CD4-positive, alpha-beta T cell treated with Interleukin-2 at 100 ng/mL for 4 hours (primary cell): ENCODE results near the gene COX7A2L.
"Not testable (repeated sequence)": the region's sequence is repeated elsewhere in the genome, so short reads cannot be mapped to it uniquely, and the experiment has no call there.

Experiments
- DNase-seq: peaks from one replicate; pipeline ENCODE4 v3.0.0-alpha.2; 2020; ENCODE audit warnings: low spot score

Gene COX7A2L

DNA sequence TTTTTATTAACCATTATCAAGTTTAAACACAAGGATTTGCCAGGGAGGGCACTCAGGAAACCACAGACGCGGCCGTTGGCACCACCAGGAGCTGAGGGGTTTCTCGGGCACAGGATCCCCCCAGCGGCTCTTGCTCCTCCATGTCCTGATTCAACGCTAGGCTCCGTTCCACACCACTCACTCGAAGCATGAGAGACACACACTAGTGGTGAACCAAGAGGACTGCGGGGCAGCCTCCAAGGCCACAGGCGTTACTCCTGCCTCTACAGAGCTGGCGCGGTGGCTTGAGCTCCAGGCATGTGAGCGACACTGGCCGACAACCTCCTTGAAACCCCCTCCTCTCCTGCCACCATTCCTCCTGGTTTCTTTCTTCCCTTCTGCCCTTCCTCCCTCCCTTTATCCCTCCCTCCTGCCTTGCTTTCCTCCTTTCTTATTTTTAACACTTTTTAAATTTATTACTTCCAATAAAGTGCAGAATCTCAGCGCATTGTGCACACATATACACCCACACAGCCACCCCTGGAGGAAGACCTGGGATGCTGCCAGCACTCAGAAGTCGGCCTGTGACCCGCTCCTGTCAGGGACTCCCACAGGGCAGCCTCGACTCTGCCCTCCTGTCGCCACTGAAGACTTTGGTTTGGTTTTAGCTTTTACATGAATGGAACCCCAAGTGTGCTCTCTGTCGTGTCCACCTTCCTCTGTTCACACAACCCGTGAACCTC lies 21.7 kb downstream of the COX7A2L start:
- DNase-seq, result no peak

DNA sequence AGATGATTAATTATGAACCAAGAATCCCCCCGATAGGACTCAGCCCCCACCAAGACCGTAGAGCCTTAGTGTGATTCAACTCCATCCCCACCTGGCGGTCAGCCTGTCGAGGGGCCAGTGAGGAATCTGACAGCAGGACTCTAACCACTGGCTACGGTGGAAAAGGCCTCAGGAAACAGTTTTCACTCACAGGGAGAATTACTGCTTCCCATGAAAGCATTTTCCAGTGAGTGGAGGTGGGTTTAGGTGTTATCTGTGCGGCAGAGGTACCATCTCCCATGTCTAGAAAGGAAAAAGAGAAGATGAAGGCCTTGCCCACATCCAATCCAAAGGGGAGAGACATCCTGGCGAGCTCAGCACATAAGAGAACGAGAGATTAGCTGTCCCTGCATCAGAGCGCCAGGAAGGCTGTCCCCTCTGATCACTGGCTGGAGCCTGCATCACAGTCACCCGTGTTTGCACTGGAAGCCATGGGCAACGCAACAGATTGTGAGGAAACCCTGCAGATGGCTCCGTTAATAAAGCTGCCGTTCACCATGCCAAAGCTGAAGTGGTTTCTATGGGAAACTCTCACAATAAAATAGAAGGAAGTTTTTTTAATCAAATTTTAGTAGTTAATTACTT lies 22.3 kb downstream of the COX7A2L start:
- no peak for DNase-seq

DNA sequence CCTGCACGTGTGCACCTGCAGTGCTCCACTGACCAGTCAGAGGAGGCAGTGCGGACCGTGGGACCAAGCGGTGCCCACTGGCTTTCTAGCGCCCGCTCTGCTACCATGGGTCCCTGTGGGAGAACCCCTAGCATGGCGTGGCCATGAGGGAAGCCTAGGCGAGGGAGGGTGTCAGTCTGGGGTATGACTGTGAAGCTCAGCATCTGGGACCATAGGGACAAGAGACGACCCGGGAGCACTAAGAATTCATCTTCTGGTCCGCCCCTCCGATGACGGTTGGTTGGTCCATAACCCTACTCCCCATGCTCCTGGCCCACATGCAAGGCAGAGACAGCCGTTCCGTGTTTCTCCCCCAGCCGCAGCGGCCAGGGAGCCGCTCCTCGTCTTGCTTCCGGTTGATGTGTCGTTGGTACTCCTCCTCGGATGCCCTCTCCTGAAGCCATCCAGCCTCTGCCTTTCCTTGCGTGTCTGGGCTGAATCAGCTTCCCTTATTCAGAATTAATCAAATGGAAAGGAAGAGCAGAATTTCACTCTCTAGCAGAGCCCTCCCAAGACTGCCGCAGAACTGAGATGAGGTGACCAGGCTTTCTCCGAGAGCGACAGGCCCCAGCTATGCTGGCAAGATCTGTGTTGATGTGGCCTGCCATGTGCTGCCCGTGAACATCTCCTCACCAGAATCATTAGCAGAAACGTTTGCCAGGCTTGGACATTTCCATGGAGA lies 23.0 kb downstream of the COX7A2L start:
- DNase-seq, result no peak

DNA sequence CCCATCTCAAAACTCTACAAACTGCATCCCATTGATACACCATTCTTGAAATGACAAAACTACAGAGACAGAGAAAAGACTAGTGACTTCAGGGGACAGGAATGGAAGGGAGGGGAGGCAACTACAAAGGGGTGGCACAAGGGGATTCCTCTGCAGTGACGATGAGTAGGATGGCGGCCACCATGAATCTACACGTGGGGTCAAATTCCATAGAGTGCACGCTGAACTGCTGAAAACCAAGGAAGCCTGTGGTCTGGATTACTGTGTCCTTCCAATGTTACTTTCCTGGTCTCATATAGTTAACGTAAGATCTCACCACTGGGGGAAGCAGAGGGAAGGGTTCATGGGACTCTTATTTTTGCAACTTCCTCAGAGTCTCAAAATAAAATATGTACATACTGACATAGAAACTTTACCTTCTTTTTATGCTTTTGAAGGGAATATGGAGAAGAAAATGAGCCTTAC lies 23.6 kb downstream of the COX7A2L start:
- DNase-seq, result no peak

DNA sequence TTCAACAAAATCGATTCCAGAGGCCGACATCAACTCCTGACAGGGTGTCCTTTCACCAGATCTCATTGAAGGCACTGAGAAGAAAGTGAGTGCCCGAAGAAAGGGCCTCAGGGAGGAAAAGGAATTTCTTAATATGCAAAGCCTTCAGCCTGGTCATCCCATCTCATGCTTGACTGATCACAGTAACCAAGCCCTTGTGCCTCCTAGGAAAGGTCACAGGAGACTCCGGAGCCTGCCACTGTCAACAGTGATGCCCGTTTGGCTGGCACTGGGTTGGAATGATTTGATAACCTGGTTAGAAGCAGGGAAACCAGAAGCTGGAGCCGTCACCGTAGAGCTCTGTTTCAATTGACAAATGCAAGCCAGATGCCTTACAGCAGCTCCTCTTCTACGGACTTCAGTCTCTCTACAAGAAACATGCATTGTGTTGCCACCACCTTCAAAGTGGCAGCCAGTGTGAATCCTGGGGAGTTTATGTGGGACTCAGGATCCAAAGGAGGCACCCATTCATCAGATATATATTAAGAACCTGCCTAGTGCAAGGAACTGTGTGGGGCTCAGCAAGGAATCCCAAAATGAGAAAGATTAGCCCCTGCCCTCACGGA lies 24.6 kb downstream of the COX7A2L start:
- DNase-seq, result no peak

DNA sequence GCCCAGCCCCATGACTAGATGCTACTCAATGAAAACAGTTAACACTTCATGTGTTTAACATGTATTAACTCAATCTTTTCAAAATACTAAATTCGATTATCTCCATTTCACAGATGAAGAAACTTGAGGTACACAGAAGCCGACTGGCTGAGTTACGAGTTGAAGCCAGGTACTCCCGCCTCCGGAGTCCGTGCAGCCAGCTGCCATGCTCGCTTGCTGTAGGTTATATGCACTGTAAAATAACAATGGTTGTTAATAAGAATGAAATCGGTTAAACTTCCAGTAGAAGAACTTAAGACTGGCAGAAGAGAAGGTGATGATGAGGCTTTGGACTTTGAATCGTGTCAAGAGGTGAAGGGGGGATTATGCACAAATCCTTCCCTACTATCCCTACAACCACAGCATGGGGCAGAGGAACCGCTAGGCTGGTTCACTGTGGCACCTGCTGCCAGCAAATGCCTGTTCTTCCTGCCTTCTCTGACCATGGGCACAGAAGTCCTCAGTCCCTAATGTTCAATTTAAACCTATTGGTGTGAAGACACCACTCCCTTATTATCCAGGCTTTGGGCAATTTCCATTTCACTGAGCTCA lies 25.4 kb downstream of the COX7A2L start:
- no peak for DNase-seq

DNA sequence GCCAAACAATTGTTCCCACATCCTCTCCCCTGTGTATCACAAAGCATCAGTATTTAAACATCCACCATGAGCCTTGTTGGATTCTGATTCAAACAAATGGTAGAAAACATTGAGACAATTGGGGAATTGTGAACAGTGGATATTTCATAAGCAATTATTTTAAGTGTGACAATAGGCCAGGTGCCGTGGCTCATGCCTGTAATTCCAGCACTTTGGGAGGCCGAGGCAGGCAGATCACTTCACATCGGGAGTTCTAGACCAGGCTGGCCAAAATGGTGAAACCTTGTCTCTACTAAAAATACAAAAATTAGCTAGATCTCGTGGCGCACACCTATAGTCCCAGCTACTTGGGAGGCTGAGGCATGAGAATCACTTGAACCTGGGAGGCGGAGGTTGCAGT lies 26.2 kb downstream of the COX7A2L start:
- not testable (repeated sequence) for DNase-seq

DNA sequence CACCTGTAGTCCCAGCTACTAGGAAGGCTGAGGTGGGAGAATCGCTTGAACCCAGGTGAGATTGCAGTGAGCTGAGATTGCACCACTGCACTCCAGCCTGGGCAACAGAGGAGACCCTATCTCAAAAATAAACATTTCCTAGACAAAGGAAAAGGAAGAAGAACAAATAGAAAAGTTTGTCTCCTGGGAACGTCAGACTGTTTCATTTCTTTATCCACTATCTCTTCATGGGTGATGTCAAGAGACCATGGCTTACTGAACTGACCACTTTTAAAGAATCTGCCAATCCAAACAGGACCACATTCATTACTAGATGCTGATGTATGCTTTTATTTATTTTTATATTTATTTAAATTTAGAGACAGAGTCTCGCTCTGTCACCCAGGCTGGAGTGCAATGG lies 26.8 kb downstream of the COX7A2L start:
- no peak for DNase-seq

DNA sequence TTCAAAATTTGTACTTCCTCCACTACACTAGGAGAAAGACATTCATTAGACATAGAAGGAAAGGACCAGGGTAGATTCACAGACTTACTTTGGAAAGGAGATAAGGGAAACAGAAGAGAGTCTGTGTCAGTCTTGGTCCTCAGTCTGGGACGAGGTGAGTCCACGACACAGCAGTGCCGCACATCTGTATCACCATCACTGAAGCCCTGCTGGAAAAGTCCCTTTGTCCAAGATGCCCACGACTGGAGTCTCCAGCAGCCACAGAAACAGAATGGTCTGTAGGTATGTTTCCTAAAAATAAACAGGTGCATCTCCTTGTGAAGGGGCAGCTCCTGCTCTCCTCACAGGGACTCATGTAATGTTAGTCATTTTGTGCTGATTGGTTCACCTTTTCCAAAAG lies 27.4 kb downstream of the COX7A2L start:
- no peak for DNase-seq

DNA sequence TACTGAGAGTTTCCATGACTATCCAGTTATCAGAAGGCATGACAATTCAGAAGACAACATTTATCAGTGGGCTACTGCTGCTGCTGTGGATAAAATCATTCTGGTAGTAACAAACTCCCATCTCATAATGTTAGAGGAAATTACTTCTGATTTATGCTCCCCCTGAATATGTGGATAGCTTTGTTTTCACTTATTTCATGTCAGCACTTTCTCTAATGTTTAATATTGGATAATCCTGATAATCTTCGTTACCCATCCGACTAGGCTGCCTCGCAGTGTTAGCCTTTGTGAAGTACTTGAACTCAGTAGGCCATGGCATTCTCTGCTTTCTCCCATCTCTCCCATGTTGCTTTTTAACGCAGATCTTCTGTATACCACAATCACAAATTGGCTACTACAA lies 28.4 kb downstream of the COX7A2L start:
- no peak for DNase-seq

DNA sequence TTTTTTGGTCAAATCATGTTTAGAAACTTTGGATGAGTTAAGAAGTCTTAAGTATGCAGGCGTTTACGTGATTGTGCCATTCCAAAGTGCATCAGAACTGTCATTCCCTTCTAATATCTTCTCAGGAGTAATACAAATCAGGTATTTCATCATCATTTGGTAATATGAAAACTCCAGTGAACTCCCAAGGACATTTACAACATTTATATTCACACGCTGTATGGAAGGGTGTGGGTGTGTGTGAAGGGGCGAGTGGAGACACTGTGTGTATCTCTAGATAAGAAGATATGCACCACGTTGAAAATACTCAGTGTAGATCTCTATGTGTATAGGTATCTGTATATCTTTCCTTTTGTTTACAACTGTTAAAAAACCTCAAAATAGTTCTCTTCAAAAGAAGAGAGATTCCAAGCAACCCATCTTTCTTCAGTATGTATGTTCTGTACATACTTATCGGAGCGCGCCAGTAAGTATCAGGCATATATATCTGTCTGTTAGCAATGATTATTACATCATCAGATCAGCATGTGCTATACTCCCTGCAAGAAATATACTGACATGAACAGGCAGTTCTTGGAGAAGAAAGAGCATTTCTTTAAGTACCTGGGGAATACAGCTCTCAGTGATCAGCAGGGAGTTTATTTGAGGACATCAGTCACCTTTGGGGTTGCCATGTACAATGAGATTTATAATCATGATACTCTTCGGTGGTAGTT lies 29.3 kb downstream of the COX7A2L start:
- DNase-seq, result no peak

DNA sequence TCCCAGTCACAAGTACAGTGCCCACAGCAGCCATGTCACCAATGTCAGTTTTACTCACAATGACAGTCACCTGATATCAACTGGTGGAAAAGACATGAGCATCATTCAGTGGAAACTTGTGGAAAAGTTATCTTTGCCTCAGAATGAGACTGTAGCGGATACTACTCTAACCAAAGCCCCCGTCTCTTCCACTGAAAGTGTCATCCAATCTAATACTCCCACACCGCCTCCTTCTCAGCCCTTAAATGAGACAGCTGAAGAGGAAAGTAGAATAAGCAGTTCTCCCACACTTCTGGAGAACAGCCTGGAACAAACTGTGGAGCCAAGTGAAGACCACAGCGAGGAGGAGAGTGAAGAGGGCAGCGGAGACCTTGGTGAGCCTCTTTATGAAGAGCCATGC lies 31.3 kb downstream of the COX7A2L start:
- DNase-seq, result no peak

DNA sequence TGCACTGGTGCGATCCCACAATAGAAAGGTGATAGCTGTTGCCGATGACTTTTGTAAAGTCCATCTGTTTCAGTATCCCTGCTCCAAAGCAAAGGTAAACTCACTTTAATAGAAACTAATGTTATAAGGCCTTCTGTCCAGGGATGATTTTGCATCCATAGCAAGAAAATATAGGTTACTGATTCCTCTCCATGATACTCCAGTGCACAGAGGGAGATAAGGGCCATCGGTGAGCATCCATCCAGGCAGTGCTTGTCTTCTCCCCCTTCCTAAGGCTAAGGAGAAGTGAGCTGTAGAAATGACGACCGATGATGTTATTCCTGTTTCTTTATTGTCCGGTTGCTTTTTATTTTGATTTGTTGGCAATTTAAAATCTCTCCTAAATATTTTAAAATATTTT lies 32.1 kb downstream of the COX7A2L start:
- no peak for DNase-seq

DNA sequence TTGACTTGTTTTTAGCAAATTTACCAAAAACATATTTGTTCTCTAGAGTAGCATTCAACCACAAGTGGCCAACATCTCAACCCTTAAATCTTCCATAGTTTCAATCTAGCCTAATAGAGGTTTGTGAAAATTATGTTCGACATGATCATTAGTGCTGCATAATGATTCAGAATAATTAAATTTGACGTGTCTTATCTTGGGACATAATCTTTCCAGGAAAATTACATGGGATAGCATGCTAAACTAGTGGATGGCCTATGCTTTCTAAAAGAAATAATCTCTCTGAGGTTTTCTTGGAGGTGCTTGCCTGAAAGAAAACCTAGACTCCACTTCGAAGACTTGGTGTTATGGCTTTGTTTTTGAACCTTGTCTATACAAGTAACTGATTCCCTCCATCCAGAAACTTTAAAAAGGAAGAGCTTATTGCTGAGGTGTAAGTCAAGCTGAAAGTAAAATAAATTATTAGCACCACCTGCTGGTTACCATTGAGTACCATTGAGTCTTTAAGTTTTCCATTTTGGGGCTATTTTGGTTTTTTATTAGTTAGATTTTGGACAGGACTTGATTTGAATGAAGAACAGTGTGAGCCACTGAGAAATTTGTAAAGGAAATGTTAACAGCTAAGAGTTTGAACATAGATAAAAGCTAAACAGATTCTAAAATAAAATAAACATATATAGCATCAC lies 32.7 kb downstream of the COX7A2L start:
- DNase-seq, result peak; percentile 36

DNA sequence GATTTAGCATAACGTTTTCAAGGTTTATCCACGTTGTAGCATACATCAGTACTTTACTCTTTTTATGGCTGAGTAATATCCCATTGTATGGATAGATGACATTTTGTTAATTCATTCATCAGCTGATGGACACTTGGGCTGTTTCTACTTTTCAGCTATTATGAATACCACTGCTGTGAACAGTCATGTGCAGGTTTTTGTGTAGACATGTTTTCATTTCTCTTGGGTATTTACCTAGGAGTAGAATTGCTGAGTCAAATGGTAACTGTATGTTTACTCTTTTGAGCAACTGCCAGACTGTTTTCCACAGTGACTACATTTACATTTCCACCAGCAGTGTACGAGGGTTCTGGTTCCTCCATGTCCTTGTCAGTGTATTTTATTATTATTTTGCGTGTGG lies 33.9 kb downstream of the COX7A2L start:
- DNase-seq, result no peak

DNA sequence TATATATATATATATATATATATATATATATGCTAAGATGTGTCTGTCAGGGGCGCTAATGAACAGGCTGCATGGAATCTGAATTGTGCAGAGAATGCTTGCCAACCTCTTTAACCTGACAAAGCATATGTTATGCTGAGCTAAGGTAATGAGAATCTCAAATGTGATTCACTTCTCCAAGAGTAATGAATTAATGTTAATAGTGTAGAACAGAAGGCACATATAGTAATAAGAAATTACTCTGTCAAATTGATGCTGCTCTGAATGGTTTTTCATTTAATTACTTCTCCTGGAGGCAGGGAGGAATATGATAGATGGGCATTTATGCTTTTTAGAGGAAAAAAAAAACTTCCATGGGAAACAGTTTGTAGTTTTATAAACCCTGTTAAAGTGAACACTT lies 35.4 kb downstream of the COX7A2L start:
- DNase-seq, result no peak

DNA sequence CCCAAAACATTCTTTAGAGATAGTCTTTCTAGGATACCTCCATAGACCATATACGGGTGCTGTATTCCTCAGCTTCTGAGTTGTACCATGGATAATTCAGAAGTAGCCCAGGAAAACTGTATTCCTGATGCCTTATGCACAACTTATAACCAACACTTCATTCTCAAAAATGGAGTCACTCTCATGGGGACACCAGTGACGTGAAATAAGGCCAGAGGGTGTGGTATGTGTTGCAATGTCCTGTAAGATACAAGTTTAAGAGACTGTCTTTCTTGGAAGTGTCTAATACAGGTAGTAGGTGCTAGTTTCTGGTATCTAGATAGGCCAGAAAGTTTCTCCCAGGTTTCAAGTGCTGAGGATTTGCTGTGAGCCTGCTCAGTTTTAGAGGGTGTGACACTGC lies 36.1 kb downstream of the COX7A2L start:
- DNase-seq, result no peak

DNA sequence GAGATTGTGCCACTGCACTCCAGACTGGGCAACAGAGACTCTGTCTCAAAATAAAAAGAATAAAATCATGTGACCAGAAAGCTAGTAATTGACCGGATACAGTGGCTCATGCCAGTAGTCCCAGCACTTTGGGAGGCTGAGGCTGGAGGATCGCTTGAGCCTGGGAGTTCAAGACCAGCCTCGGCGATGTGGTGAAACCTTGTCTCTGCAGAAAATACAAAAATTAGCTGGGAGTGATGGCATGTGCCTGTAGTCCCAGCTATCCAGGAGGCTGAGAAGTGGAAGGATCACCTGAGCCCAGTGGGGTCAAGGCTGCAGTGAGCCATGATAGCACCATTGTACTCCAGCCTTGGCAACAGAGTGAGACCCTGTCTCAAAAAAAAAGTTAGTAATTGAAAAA lies 36.8 kb downstream of the COX7A2L start:
- DNase-seq, result no peak

DNA sequence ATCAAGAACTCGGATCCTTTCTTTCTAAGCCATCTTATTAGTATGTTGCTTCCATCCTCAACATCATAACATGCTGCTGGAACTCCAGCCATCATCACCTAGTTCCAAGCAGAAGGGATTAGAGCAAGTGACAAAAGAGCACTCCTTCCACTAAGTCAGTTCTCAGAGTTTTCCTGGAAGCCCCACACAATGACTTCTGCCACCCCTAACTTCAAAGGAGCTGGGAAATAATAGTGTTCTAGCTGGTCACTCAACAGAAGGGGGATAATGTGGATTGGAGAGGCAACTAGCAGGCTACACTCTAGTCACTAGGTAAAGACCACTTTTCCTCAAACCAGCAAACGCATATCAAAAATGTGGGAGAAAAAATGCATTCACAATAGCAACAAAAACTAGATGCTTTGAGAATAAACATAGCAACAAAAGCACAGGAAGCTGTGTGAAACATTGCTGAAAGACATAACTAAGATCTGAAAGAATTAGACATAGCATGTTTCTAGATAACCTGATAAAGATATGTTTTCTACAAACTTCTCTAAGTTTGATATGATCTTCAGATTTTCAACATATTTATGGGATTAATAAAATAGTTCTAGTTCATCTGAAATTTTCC lies 39.5 kb downstream of the COX7A2L start:
- DNase-seq, result peak; percentile 25

DNA sequence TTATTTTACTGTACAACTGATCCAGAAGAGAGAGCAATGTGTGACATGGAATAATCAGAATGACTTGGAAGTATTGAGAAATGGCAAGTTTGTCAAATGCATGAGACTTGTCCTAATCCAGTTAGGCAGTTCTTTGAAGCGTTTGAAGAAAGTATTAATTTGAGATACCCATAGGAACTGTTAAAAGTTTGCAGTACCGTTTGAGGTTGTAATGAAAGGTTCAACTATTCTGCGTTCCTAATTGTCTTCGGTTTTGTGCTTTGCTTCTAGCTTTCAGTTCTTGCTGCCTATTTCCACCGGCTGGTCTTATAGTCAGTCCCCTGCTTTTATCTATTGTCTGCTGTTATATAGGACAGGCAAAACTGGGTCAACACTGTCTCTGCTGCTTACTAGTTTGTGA lies 41.8 kb downstream of the COX7A2L start:
- DNase-seq, result no peak

DNA sequence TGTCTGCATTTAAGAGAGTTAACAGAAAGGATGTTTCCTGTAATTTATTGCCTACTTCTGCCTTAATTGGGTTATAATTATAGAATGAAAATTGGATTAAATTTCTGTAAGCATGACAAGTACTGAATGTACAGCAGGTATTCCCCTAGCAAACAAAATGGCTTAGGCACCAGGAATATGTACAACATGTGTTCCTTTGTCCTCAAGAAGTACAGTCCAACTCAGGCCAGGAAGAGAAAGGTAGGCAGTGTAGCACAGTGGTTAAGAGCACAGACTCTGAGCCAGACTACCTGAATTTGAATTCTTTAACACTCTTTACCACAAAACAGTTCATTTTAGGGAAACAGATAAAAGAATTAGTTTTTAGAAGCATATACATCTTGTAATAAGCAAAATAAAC lies 43.1 kb downstream of the COX7A2L start:
- DNase-seq, result no peak
